GM12875 (cell line): ENCODE measurements around the gene PLPP1.

Source experiments
- H3K4me3 ChIP-seq: one replicate; pipeline ENCODE4 v1.5.1; 2011; ENCODE audit warnings: low read depth, low read length, control low read depth
- CTCF ChIP-seq: IDR thresholded peaks from 2 replicates; pipeline ENCODE4 v1.5.1; 2011; ENCODE audit warnings: low read depth, mild to moderate bottlenecking, control low read depth, inconsistent platforms, low read length, moderate library complexity, borderline replicate concordance; ENCODE audit not compliant: insufficient read depth

PLPP1 gene

GRCh38 chr5:55485073-55485472 lies 49.7 kb downstream of the PLPP1 start:
- TF ChIP-seq CTCF = no peak
- H3K4me3 ChIP-seq = no peak overlapping the region

GRCh38 chr5:55484531-55484930 lies 50.2 kb downstream of the PLPP1 start:
- no peak for TF ChIP-seq CTCF
- H3K4me3 ChIP-seq = no peak overlapping the region

- H3K4me3 ChIP-seq = no peak overlapping the region
- TF ChIP-seq CTCF = no peak
These were observed 50.9 kb downstream of the PLPP1 start for GRCh38 chr5:55483885-55484284.

- TF ChIP-seq CTCF = no peak
These were observed 53.4 kb downstream of the PLPP1 start for GRCh38 chr5:55481293-55481855.

GRCh38 chr5:55480781-55481180 lies 54.0 kb downstream of the PLPP1 start:
- no peak overlapping the region for H3K4me3 ChIP-seq
- TF ChIP-seq CTCF = no peak

More at GRCh38 chr5:55481293-55481855, 53.4 kb downstream of the PLPP1 start:
- no peak overlapping the region for H3K4me3 ChIP-seq

GRCh38 chr5:55472642-55473041 lies 62.1 kb downstream of the PLPP1 start:
- H3K4me3 ChIP-seq = no peak overlapping the region
- no peak for TF ChIP-seq CTCF

- TF ChIP-seq CTCF = no peak
These were observed 63.3 kb downstream of the PLPP1 start for GRCh38 chr5:55471468-55471867.

More at GRCh38 chr5:55471468-55471867, 63.3 kb downstream of the PLPP1 start:
- H3K4me3 ChIP-seq = no peak overlapping the region
